ENCODE measurements around the gene WNK2.

The WNK2 gene

GRCh38 chr9:93256878-93257807 lies 73.2 kb downstream of the WNK2 start:
- no peak for DNase-seq

- DNase-seq, result no peak
Observed at GRCh38 chr9:93257808-93258331, 73.9 kb downstream of the WNK2 start.

GRCh38 chr9:93258419-93258817 lies 74.5 kb downstream of the WNK2 start:
- no peak for DNase-seq

- no peak for DNase-seq
Observed at GRCh38 chr9:93258818-93259489, 75.0 kb downstream of the WNK2 start.

- no peak for DNase-seq
Observed at GRCh38 chr9:93259490-93260262, 75.7 kb downstream of the WNK2 start.

GRCh38 chr9:93260263-93261066 lies 76.5 kb downstream of the WNK2 start:
- DNase-seq, result no peak

- no peak for DNase-seq
Observed at GRCh38 chr9:93261281-93261680, 77.3 kb downstream of the WNK2 start.

GRCh38 chr9:93261735-93262523 lies 78.0 kb downstream of the WNK2 start:
- DNase-seq, result no peak

- DNase-seq, result no peak
Observed at GRCh38 chr9:93262537-93263310, 78.8 kb downstream of the WNK2 start.

- no peak for DNase-seq
Observed at GRCh38 chr9:93263334-93264229, 79.6 kb downstream of the WNK2 start.

GRCh38 chr9:93264338-93265125 lies 80.6 kb downstream of the WNK2 start:
- DNase-seq, result no peak

- no peak for DNase-seq
Observed at GRCh38 chr9:93265301-93265971, 81.5 kb downstream of the WNK2 start.

- no peak for DNase-seq
Observed at GRCh38 chr9:93265972-93266371, 82.0 kb downstream of the WNK2 start.

GRCh38 chr9:93266521-93267001 lies 82.6 kb downstream of the WNK2 start:
- DNase-seq, result no peak

- no peak for DNase-seq
Observed at GRCh38 chr9:93267091-93267541, 83.2 kb downstream of the WNK2 start.

GRCh38 chr9:93267681-93268505 lies 84.0 kb downstream of the WNK2 start:
- no peak for DNase-seq
